Testis (tissue), 3 donors: ENCODE results near the gene TMED6. TPM values are rescaled to one million over a fixed set of nuclear protein-coding genes. Genes with fewer than 3 reads are reported as not detected.

Experiments
- DNase-seq: peaks from one replicate; pipeline ENCODE4 v3.0.0-alpha.2; 2019
- H3K27ac ChIP-seq, 2 donors: fragments of 200-600 bp; sonication (generic); one replicate each; pipeline ENCODE4 v1.5.1; 2019
- H3K27me3 ChIP-seq: fragments of 200-600 bp; sonication (generic); one replicate; pipeline ENCODE4 v1.5.1; 2019
- H3K36me3 ChIP-seq: fragments of 200-600 bp; sonication (generic); one replicate; pipeline ENCODE4 v1.5.1; 2017; ENCODE audit warnings: low read depth; ENCODE audit errors: missing control alignments
- H3K4me1 ChIP-seq: fragments of 200-600 bp; sonication (generic); one replicate; pipeline ENCODE4 v1.5.1; 2019
- H3K4me3 ChIP-seq, 2 donors: fragments of 200-600 bp; sonication (generic); one replicate each; pipeline ENCODE4 v1.5.1; 2017 to 2019
- H3K9me3 ChIP-seq: fragments of 200-600 bp; sonication (generic); one replicate; pipeline ENCODE4 v1.5.1; 2017
- CTCF ChIP-seq, 3 experiments: fragments of 450-650 bp in 2 of 3; fragments of 200-600 bp in 1 of 3; sonication (generic) in 1 of 3; IDR thresholded peaks; one replicate each; pipeline ENCODE4 v1.5.1; 2016 to 2019; ENCODE audit warnings: antibody characterized with exemption in 3 of 3, mild to moderate bottlenecking in 2 of 3, moderate library complexity in 1 of 3
- POLR2A ChIP-seq: fragments of 450-650 bp; IDR thresholded peaks from one replicate; pipeline ENCODE4 v1.6.1; 2017; ENCODE audit warnings: antibody characterized with exemption, mild to moderate bottlenecking, moderate library complexity
- WGBS, 2 donors: methylation state at CpG; one replicate each; pipeline ENCODE4 v1.1.5; 2018; 5-methylcytosine and 5-hydroxymethylcytosine counted together
- intact Hi-C: fragments of 100-400 bp; cut with DNase I; formaldehyde crosslinking; loops from one replicate; pipeline ENCODE4 v1.15.1; 2023; ENCODE audit warnings: low total_unique reads
- polyA plus RNA-seq: library from polyadenylated mRNA; stranded (reverse); fragments of 350-450 nt; fragmentation: Illumina TruSeq; extraction: RNeasy Lipid Tissue Mini Kit (QIAGEN cat#74804); gene quantifications from one replicate; pipeline ENCODE4 v1.2.3, GENCODE V29; 2014; ENCODE audit warnings: low read depth, low replicate concordance; ENCODE audit not compliant: insufficient read depth
- total RNA-seq, 2 donors: library from RNA; depleted of rRNA; stranded (reverse); fragments of >200 nt; gene quantifications; one replicate each; pipeline ENCODE4 v1.2.3, GENCODE V29; 2016

TMED6 gene
- total and polyA plus RNA-seq, 3 donors from 2014 or later, result 1.4 to 1.6 TPM; not detected in 1

DNA sequence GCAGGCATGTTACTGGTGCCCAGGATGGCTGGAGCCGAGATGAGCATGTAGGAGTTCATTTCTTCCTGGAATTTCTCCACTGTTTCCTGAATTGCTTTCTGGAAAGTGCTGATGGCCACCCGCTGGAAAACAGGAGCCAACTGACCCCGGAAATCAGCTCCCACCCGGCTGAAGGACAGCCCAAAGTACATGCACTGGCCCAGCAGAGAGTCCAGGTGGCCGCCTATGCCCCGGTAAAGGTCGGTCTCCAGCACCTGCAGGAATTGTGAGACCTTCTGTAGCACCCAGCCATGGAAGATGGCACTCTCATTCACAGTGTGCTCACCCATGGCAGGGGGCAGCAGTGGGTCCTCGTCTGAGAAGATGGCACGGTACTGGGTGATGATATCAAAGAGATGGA lies 16.9 kb downstream of the TMED6 start:
- H3K36me3 ChIP-seq, result no peaks in the 10 kb centered on the region
- peaks cover 13% of the 10 kb centered on the region for H3K4me1 ChIP-seq
- TF ChIP-seq CTCF (IDR thresholded peaks at IDR 0.05) (no peak), POLR2A (no peak)
- no peaks in the 10 kb centered on the region for H3K9me3 ChIP-seq
- WGBS, 2 donors, result 91 to 95% methylated on average over 6 to 9 of the region's 9 CpGs
- no peak overlapping the region for H3K27ac ChIP-seq
- DNase-seq, result no peak
- H3K4me3 ChIP-seq, result no peak overlapping the region
- intact Hi-C loops, result no loop called here
- no peaks in the 10 kb centered on the region for H3K27me3 ChIP-seq

- intact Hi-C loops, result no loop called here
Measured at GRCh38 chr16:69330286-69331109, 21.1 kb downstream of the TMED6 start, which contains the start of gene PDF. Gene PDF, minus strand, starts transcription at chr16:69330588. Its CDS starts 18 bp downstream, at chr16:69330570.

DNA sequence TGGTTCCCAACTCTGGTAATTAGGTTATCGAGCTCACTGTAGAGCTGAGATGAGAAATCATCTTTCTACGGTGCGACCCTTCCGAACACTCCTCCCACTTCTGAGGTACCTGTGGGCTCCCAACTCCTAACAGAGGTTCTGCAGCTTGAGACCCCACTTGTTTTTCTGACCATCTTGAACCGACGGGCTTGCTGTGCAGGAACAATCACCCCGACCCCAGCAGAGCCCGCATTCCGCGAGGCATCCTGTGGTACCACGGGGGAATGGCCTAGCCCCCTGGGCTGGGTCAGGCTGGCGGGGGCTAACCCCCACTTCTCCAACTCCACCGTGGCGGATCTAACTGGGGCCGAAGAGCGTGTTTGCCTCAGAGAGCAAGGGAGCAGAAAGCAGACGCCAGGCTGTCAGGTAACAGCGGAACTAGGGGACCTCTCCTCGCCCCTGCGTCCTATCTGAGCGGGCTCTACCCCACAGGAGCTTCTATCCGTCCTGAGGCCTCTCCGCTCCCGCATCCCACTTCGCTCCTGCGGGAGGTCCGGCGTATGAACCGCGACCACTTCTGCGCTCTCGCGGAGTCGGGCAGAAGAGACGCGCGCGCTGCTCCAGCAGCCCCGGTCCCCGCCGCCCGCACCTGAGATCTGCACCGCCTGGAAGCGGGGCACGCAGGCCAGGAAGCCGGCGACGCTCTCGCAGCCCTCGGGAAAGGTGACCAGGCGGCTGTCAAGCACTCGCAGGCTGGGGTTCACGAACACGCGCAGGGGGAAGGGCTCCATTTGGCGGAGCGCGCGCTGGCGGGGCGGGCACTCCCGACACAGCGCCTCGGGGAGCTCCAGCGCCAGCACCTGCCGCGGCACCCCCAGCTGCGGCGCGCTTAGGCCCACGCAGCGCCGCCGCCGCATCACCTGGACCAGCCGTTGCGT lies 22.0 kb downstream of the TMED6 start:
- no peaks in the 10 kb centered on the region for H3K9me3 ChIP-seq
- peaks cover 13% of the 10 kb centered on the region for H3K4me1 ChIP-seq
- H3K4me3 ChIP-seq, result peak overlapping the region; percentile 73 to 86
- H3K27ac ChIP-seq, result peak overlapping the region in 1 of 2 donors; percentile 91
- peak; percentile 28 for DNase-seq
- intact Hi-C loops, result no loop called here
- TF ChIP-seq POLR2A, result no peak
- TF ChIP-seq CTCF (IDR thresholded peaks at IDR 0.05), result no peak
- H3K36me3 ChIP-seq, result no peaks in the 10 kb centered on the region
- H3K27me3 ChIP-seq, result no peaks in the 10 kb centered on the region
- WGBS, 2 donors, result 14 to 20% methylated on average over 20 to 43 of the region's 77 CpGs

More at GRCh38 chr16:69330286-69331109, 21.1 kb downstream of the TMED6 start, which contains the start of gene PDF:
- Histone ChIP-seq H3K27ac (peak within 1 kb of the TSS; percentile 61 to 91), H3K9me3 (no peaks in the 10 kb centered on the region), H3K36me3 (no peaks in the 10 kb centered on the region), H3K4me1 (peaks cover 13% of the 10 kb centered on the region), H3K4me3 (peak within 1 kb of the TSS; percentile 73 to 86), H3K27me3 (no peaks in the 10 kb centered on the region)
- peak; percentile 23 for TF ChIP-seq POLR2A
- TF ChIP-seq CTCF (IDR thresholded peaks at IDR 0.05), result peak in 1 of 3 experiments; percentile 8
- 0 to 1% methylated on average over 30 to 73 of the region's 93 CpGs for WGBS, 2 donors
- DNase-seq, result peak; percentile 98

GRCh38 chr16:69328854-69329316 lies 22.7 kb downstream of the TMED6 start:
- Histone ChIP-seq H3K4me3 (no peak overlapping the region), H3K27me3 (no peaks in the 10 kb centered on the region), H3K36me3 (no peaks in the 10 kb centered on the region), H3K4me1 (peaks cover 13% of the 10 kb centered on the region), H3K9me3 (no peaks in the 10 kb centered on the region), H3K27ac (no peak overlapping the region)
- intact Hi-C loops, result no loop called here
- no peak for DNase-seq
- TF ChIP-seq CTCF (IDR thresholded peaks at IDR 0.05), result no peak
- TF ChIP-seq POLR2A, result no peak
- 46 to 57% methylated on average over 5 to 10 of the region's 10 CpGs for WGBS, 2 donors
